Activated CD4-positive, alpha-beta T cell treated with anti-CD3 and anti-CD28 coated beads for 48 hours (primary cell): ENCODE results near the gene MRPS15.

Experiments used
- DNase-seq: peaks from one replicate; pipeline ENCODE4 v3.0.0-alpha.2; 2020

The MRPS15 gene

DNA sequence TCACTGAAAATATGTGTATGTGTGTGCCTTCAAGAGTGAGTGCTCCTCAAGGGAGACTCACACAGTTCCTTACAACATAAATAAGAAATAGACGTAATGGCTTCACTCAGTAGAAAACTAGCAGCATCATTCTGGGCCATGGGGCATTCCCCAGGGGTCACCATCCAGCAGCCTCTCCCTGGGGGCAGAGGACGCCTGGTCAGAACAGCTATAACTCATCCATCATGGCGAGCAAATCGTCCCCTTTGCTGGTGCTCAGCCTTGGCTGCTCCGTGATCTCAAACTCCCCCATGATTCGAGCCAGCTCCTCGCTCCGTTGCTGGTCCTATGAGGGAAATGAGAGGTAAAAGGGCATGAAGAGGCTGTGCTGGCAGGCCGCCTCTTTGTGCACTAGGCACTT, 46.3 kb downstream of the MRPS15 start:
- DNase-seq = no peak

DNA sequence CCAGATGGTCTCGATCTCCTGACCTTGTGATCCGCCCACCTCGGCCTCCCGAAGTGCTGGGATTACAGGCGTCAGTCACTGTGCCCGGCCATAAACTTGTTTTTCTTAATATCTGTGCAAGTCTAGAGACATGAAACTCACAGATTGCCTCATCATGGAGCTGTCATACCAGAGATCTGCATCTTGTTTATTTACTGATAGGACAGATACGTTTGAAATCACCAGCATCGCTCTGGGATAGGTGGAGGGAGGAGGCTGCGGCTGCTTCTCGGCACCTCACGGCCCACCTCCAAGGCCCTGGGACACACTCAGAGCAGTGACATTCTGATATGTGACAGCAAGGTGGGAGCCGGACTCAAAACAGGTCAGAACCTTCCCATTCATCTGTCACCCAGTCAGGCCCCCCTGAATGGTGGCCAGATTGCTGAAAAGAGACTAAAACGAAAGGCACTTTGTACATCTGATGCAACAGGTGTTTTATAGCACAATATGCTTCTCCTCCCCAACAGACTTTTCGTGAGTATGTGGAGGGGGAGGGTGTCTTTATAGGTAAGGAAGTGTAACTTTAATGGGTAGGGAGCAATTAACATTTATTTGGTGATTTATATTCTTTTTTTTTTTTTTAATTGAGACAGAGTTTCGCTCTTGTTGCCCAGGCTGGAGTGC, 48.4 kb downstream of the MRPS15 start:
- DNase-seq = no peak

DNA sequence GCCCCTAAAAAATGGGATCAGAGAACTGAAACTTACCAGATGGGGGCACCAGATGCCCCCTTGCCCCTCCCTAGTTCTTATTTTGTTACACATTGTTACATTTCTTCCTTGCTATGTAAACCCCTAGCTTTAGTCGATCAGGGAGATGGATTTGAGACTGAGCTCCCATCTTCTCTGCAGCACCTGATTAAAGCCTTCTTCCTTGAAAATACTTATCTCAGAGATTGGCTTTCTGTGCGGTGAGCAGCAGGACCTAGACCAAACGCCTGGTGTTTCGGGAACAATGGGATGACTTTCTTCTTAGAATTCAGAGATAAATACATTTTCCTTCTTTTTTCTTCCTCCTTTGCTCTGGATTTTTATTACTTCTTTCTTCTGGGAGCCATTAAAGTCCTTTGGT, 49.8 kb downstream of the MRPS15 start:
- no peak for DNase-seq

DNA sequence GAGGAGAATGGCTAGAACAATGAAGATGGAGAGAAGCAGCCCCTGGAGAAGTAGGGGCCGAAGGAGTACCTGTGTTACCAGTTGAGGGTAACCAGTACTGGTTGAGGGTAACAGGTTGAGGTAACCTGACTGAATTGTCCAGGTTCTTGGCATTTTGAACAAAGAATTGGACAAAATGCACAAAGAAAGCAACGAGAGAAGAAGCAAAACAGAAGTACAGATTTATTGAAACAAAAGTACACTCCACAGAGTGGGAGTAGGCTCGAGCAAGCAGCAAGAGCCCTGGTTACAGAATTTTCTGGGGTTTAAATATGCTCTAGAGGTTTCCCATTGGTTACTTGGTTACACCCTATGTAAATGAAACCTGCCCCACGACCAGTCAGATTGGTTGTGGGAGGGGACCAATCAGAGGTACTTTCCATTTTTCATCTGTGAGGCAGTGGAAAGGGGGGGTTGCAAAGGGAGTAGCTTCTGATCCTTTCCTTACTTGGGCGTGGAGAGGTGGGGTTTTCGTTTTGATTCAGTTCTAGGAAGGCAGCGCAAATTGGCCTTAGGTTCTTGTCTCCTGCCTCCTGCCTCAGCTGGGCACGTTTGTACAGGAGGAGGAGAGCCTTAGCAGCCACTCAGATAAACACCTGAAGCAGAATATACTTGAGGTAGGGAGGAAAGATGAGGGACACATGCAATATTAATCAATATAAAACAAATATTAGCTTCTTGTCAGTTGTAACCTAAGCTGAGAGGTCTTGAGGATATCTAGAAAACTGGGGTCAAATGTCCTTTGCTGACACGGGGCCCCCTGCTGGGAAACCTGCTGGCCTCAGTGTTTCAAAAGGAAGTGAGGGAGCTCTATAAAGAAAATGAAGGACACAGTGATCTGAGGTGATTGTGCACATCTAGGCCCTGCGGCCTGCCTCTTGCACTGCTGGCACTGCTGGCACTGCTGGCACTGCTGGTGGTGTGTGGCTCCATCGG, 52.2 kb downstream of the MRPS15 start:
- DNase-seq = peak; percentile 70

DNA sequence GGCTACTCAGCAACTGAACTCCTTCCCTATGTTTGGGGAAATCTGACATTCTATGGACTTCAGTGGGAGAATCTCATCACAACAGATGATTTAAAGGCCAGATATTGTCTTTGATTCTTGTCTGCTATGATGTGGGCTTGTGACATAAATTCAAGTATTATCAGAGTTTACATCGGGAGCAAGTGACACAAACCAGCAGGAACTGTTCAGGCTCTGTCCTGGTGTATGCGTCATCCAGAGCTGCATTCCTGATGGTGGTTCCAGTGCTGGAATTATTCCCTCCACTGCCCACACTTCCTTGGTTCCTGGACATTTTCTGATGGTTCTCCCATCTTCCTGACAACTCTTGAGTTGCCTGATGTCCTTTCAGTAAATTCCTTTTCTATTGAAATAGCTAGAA, 55.7 kb downstream of the MRPS15 start:
- no peak for DNase-seq

DNA sequence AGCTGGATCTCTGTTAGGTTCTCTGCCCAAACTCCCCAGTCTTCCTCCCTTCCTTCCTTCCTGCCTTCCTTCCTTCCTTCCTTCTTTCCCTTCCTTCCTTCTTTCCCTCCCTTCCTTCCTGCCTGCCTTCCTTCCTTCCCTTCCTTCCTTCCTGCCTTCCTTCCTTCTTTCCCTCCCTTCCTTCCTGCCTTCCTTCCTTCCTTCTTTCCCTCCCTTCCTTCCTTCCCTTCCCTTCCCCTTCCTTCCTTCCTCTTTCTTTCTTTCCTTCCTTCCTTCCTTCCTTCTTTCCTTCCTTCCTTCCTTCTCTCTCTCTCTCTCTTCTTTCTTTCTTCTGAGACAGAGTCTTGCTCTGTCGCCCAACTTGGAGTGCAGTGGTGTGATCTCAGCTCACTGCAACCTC, 57.7 kb downstream of the MRPS15 start:
- DNase-seq = no peak
